Measurements from ENCODE around the gene SLC7A14. TPM values are rescaled to one million over a fixed set of nuclear protein-coding genes. Genes with fewer than 3 reads are reported as not detected.
A peak's percentile ranks its signal among the peaks of the same experiment; 100 is the strongest.

The SLC7A14 gene
- total RNA-seq, 1 experiment from 2014 or later = not detected

DNA sequence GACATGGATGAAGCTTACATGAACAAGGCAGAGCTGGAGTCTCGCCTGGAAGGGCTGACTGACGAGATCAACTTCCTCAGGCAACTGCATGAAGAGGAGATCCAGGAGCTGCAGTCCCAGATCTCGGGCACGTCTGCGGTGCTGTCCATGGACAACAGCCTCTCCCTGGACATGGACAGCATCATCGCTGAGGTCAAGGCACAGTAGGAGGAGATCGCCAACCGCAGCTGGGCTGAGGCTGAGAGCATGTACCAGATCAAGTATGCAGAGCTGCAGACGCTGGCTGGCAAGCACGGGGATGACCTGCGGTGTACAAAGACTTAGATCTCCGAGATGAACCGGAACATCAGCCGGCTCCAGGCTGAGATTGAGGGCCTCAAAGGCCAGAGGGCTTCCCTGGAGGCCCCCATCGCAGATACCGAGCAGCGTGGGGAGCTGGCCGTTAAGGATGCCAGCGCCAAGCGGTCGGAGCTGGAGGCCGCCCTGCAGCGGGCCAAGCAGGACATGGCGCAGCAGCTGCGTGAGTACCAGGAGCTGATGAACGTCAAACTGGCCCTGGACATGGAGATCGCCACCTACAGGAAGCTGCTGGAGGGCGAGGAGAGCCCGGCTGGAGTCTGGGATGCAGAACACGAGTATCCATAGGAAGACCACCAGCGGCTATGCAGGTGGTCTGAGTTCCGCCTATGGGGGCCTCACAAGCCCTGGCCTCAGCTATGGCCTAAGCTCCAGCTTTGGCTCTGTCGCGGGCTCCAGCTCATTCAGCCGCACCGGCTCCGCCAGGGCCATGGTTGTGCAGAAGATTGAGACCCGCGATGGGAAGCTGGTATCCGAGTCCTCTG is 89.6 kb downstream of the SLC7A14 start:
- H3K27me3 ChIP-seq (ENCODE audit: low read length) = no peaks in the 10 kb centered on the region
- no peak overlapping the region for H3K27ac ChIP-seq (ENCODE audit: low read length)
- no peak overlapping the region for H2AFZ ChIP-seq (ENCODE audit: low read length)
- H4K20me1 ChIP-seq (ENCODE audit: insufficient read depth, low read depth, low read length) = no peaks in the 10 kb centered on the region
- H3K4me1 ChIP-seq (ENCODE audit: low read length) = peaks cover 4% of the 10 kb centered on the region
- DNase-seq = no peak
- no peak overlapping the region for H3K4me2 ChIP-seq (ENCODE audit: low read depth, low read length, poor library complexity, severe bottlenecking)
- no peaks in the 10 kb centered on the region for H3K36me3 ChIP-seq (ENCODE audit: insufficient read depth, low read length)
- no peaks in the 10 kb centered on the region for H3K9me2 ChIP-seq (replicated peaks; ENCODE audit: insufficient read depth, low read length)
- H3K9me3 ChIP-seq (ENCODE audit: low read length) = no peaks in the 10 kb centered on the region
- H3K4me3 ChIP-seq (ENCODE audit: low read length) = no peak overlapping the region
- H3K79me2 ChIP-seq (ENCODE audit: low read length) = no peaks in the 10 kb centered on the region
- H3K9ac ChIP-seq (ENCODE audit: low read length) = no peak overlapping the region

DNA sequence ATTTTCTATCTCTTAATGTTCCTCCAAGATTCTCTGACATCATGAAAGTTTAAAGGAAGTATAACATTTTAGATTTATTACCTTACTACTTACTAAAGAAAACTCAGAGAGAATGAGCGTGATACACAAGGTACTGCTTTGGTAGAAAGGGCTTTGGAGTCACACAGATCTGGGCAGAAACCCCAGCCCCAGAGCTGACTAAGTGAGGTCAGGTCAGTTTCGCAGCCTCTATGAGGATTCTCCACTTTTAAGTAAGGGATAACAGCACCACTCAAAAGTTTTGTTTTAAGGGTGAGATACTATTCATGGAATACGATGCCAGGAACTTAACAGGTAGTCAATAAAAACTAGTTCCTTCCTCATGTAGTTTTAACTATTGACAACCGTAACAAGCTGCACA is 91.1 kb downstream of the SLC7A14 start:
- no peak overlapping the region for H2AFZ ChIP-seq (ENCODE audit: low read length)
- H3K4me2 ChIP-seq (ENCODE audit: low read depth, low read length, poor library complexity, severe bottlenecking) = no peak overlapping the region
- no peaks in the 10 kb centered on the region for H3K27me3 ChIP-seq (ENCODE audit: low read length)
- H3K36me3 ChIP-seq (ENCODE audit: insufficient read depth, low read length) = no peaks in the 10 kb centered on the region
- H4K20me1 ChIP-seq (ENCODE audit: insufficient read depth, low read depth, low read length) = no peaks in the 10 kb centered on the region
- H3K4me3 ChIP-seq (ENCODE audit: low read length) = no peak overlapping the region
- no peak for DNase-seq
- no peaks in the 10 kb centered on the region for H3K79me2 ChIP-seq (ENCODE audit: low read length)
- no peak overlapping the region for H3K27ac ChIP-seq (ENCODE audit: low read length)
- H3K9me3 ChIP-seq (ENCODE audit: low read length) = no peaks in the 10 kb centered on the region
- no peaks in the 10 kb centered on the region for H3K9me2 ChIP-seq (replicated peaks; ENCODE audit: insufficient read depth, low read length)
- H3K4me1 ChIP-seq (ENCODE audit: low read length) = peaks cover 8% of the 10 kb centered on the region
- no peak overlapping the region for H3K9ac ChIP-seq (ENCODE audit: low read length)

DNA sequence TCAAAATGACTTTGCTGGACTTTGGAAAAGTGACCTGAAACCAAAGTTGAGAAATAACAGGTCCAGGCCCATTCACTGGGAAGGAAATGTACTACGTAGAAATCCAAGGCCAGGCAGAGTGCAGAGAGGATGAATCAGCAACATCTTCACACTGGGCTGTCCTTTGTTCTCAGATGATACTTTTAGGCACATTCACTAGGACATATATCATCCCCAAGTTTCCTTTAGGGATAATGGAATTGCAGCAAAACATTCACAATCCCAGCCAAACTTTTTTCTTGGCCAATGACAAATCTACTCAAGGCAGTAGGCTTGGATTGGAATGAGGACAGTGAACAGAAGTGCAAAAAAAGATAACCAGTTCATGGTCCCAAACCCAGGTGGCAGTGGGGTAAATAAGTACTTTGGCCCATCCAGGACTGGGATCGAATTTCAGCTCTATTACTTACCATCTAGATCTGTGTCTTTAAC is 92.1 kb downstream of the SLC7A14 start:
- H3K79me2 ChIP-seq (ENCODE audit: low read length) = no peaks in the 10 kb centered on the region
- H3K27ac ChIP-seq (ENCODE audit: low read length) = no peak overlapping the region
- no peaks in the 10 kb centered on the region for H3K9me3 ChIP-seq (ENCODE audit: low read length)
- no peaks in the 10 kb centered on the region for H3K9me2 ChIP-seq (replicated peaks; ENCODE audit: insufficient read depth, low read length)
- DNase-seq = no peak
- H3K36me3 ChIP-seq (ENCODE audit: insufficient read depth, low read length) = no peaks in the 10 kb centered on the region
- H2AFZ ChIP-seq (ENCODE audit: low read length) = no peak overlapping the region
- peaks cover 8% of the 10 kb centered on the region for H3K4me1 ChIP-seq (ENCODE audit: low read length)
- no peaks in the 10 kb centered on the region for H3K27me3 ChIP-seq (ENCODE audit: low read length)
- H3K9ac ChIP-seq (ENCODE audit: low read length) = no peak overlapping the region
- no peaks in the 10 kb centered on the region for H4K20me1 ChIP-seq (ENCODE audit: insufficient read depth, low read depth, low read length)
- H3K4me3 ChIP-seq (ENCODE audit: low read length) = no peak overlapping the region
- H3K4me2 ChIP-seq (ENCODE audit: low read depth, low read length, poor library complexity, severe bottlenecking) = no peak overlapping the region

DNA sequence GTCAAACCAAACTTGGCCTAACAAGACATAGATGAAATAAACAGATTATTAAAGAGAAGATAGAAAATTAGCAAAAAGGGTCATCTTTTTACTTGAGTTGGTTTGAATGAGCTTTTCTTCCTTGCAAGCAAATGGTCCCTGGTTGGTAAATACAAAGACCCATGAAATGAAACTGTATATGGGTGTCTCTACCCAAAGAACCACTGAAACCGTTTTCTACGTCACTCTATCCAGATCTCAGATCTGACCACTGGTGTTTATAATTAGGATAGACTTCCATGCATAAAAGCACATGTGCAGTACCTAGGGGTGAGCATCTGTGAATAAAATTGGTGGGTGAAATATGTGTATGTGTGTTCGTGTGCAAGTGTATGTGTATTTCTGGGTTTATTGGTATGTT is 94.0 kb downstream of the SLC7A14 start:
- no peak overlapping the region for H2AFZ ChIP-seq (ENCODE audit: low read length)
- H4K20me1 ChIP-seq (ENCODE audit: insufficient read depth, low read depth, low read length) = no peaks in the 10 kb centered on the region
- DNase-seq = no peak
- no peaks in the 10 kb centered on the region for H3K9me2 ChIP-seq (replicated peaks; ENCODE audit: insufficient read depth, low read length)
- H3K9ac ChIP-seq (ENCODE audit: low read length) = no peak overlapping the region
- no peaks in the 10 kb centered on the region for H3K79me2 ChIP-seq (ENCODE audit: low read length)
- no peaks in the 10 kb centered on the region for H3K36me3 ChIP-seq (ENCODE audit: insufficient read depth, low read length)
- no peak overlapping the region for H3K27ac ChIP-seq (ENCODE audit: low read length)
- H3K27me3 ChIP-seq (ENCODE audit: low read length) = no peaks in the 10 kb centered on the region
- peaks cover 8% of the 10 kb centered on the region for H3K4me1 ChIP-seq (ENCODE audit: low read length)
- H3K9me3 ChIP-seq (ENCODE audit: low read length) = no peaks in the 10 kb centered on the region
- no peak overlapping the region for H3K4me3 ChIP-seq (ENCODE audit: low read length)
- no peak overlapping the region for H3K4me2 ChIP-seq (ENCODE audit: low read depth, low read length, poor library complexity, severe bottlenecking)

DNA sequence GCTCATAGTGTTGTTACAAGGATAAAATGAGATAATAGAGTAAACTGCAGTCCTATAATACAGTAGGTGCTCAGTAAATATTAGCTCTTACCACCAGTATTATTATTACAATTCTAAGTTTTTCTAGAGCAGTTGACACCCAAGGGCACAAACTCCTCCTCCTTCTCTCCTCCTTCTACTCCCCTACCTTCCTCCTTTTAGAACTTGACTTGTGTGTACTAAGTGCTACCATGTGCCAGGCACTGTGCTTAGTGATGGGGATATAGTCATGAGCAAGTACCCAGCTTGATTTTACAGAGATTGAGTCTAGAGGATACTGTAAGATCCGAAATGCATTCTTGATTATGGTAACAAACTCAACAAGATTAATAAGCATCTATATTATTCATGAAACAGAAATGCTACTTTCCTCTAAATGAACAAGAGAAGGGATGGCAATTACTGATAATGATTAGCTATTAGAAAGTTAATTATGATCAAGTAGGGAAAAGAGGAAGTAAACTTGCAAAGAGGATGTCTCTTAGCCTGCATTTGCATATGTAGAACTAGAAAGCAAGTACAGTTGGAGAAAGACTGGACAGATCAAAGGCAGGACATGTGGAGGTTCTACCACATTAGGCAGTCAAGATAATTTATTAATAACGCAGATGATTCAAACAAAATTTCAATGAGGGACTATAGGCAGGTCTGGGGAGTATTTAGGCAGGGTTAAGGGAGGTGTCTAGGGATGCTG is 94.9 kb downstream of the SLC7A14 start:
- H4K20me1 ChIP-seq (ENCODE audit: insufficient read depth, low read depth, low read length) = no peaks in the 10 kb centered on the region
- no peaks in the 10 kb centered on the region for H3K9me2 ChIP-seq (replicated peaks; ENCODE audit: insufficient read depth, low read length)
- H3K79me2 ChIP-seq (ENCODE audit: low read length) = no peaks in the 10 kb centered on the region
- H3K4me1 ChIP-seq (ENCODE audit: low read length) = peaks cover 8% of the 10 kb centered on the region
- H3K27me3 ChIP-seq (ENCODE audit: low read length) = no peaks in the 10 kb centered on the region
- no peaks in the 10 kb centered on the region for H3K9me3 ChIP-seq (ENCODE audit: low read length)
- no peak overlapping the region for H3K4me2 ChIP-seq (ENCODE audit: low read depth, low read length, poor library complexity, severe bottlenecking)
- no peak overlapping the region for H2AFZ ChIP-seq (ENCODE audit: low read length)
- no peak overlapping the region for H3K27ac ChIP-seq (ENCODE audit: low read length)
- peak; percentile 52 for DNase-seq
- no peaks in the 10 kb centered on the region for H3K36me3 ChIP-seq (ENCODE audit: insufficient read depth, low read length)
- H3K9ac ChIP-seq (ENCODE audit: low read length) = no peak overlapping the region
- no peak overlapping the region for H3K4me3 ChIP-seq (ENCODE audit: low read length)

DNA sequence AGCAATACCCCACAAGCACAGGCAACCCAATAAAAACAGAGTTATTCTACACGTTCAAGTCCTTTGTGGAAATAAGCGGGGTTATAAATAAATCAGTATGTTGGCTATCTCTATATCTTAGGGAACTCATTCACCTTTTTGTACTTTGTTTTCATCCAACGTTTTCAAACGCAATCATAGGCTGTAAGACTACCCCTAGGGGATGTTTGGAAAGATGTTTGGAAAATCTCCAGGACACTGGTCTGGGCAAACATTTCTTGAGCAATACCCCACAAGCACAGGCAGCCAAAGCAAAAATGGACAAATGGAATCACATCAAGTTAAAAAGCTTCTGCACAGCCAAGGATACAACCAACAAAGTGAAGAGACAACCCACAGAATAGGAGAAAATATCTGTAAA is 97.1 kb downstream of the SLC7A14 start:
- no peaks in the 10 kb centered on the region for H3K27me3 ChIP-seq (ENCODE audit: low read length)
- H3K4me2 ChIP-seq (ENCODE audit: low read depth, low read length, poor library complexity, severe bottlenecking) = no peak overlapping the region
- H3K9me2 ChIP-seq (replicated peaks; ENCODE audit: insufficient read depth, low read length) = no peaks in the 10 kb centered on the region
- no peak overlapping the region for H3K4me3 ChIP-seq (ENCODE audit: low read length)
- H3K9me3 ChIP-seq (ENCODE audit: low read length) = no peaks in the 10 kb centered on the region
- H3K27ac ChIP-seq (ENCODE audit: low read length) = no peak overlapping the region
- H3K9ac ChIP-seq (ENCODE audit: low read length) = no peak overlapping the region
- no peaks in the 10 kb centered on the region for H3K36me3 ChIP-seq (ENCODE audit: insufficient read depth, low read length)
- H2AFZ ChIP-seq (ENCODE audit: low read length) = no peak overlapping the region
- peaks cover 8% of the 10 kb centered on the region for H3K4me1 ChIP-seq (ENCODE audit: low read length)
- H4K20me1 ChIP-seq (ENCODE audit: insufficient read depth, low read depth, low read length) = no peaks in the 10 kb centered on the region
- DNase-seq = no peak
- H3K79me2 ChIP-seq (ENCODE audit: low read length) = no peaks in the 10 kb centered on the region

DNA sequence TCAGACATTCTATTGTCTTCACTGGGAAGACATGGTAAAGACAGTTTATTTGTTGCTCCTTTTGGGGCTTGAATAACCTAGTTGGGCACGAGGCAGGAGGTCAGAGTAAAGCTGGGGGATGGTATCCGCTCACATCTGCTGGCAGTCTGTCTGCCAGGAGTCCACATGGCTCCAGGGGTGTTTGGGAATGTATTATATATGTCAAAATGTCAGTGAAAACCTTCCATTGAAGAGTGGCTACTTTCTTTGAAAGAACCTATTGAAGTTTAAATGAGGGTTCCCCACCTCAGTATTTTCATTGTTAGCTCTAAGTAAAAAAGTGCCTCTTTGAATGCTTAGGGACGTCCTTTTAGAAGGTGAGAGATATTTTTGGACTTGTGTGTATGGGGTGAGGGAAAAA is 98.8 kb downstream of the SLC7A14 start:
- no peak for DNase-seq

DNA sequence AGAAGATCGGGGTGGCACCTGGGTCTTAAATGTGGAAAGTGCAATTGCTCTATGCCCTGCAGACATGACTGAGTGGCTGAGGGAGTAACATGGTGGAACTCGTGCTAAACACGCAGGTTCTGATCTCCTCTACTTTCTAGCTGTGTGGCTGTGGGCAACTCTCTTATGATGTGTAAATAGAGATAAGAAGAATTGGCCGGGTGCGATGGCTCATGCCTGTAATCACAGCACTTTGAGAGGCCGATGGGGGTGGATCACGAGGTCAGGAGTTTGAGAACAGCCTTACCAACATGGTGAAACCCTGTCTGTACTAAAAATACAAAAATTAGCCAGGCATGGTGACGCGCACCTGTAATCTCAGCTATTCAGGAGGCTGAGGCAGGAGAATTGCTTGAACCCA is 99.5 kb downstream of the SLC7A14 start:
- H3K4me1 ChIP-seq (ENCODE audit: low read length) = peaks cover 6% of the 10 kb centered on the region
- H2AFZ ChIP-seq (ENCODE audit: low read length) = no peak overlapping the region
- no peaks in the 10 kb centered on the region for H4K20me1 ChIP-seq (ENCODE audit: insufficient read depth, low read depth, low read length)
- no peaks in the 10 kb centered on the region for H3K9me2 ChIP-seq (replicated peaks; ENCODE audit: insufficient read depth, low read length)
- no peak overlapping the region for H3K27ac ChIP-seq (ENCODE audit: low read length)
- H3K9ac ChIP-seq (ENCODE audit: low read length) = no peak overlapping the region
- H3K4me2 ChIP-seq (ENCODE audit: low read depth, low read length, poor library complexity, severe bottlenecking) = no peak overlapping the region
- no peaks in the 10 kb centered on the region for H3K9me3 ChIP-seq (ENCODE audit: low read length)
- H3K79me2 ChIP-seq (ENCODE audit: low read length) = no peaks in the 10 kb centered on the region
- no peaks in the 10 kb centered on the region for H3K27me3 ChIP-seq (ENCODE audit: low read length)
- no peaks in the 10 kb centered on the region for H3K36me3 ChIP-seq (ENCODE audit: insufficient read depth, low read length)
- DNase-seq = no peak
- no peak overlapping the region for H3K4me3 ChIP-seq (ENCODE audit: low read length)

More for the DNA sequence above, 98.8 kb downstream of the SLC7A14 start:
- no peaks in the 10 kb centered on the region for H3K27me3 ChIP-seq (ENCODE audit: low read length)
- H3K4me1 ChIP-seq (ENCODE audit: low read length) = peaks cover 8% of the 10 kb centered on the region
- no peak overlapping the region for H2AFZ ChIP-seq (ENCODE audit: low read length)
- H3K4me2 ChIP-seq (ENCODE audit: low read depth, low read length, poor library complexity, severe bottlenecking) = no peak overlapping the region
- no peak overlapping the region for H3K4me3 ChIP-seq (ENCODE audit: low read length)
- H3K27ac ChIP-seq (ENCODE audit: low read length) = no peak overlapping the region
- no peaks in the 10 kb centered on the region for H4K20me1 ChIP-seq (ENCODE audit: insufficient read depth, low read depth, low read length)
- no peaks in the 10 kb centered on the region for H3K9me3 ChIP-seq (ENCODE audit: low read length)
- no peak overlapping the region for H3K9ac ChIP-seq (ENCODE audit: low read length)
- no peaks in the 10 kb centered on the region for H3K79me2 ChIP-seq (ENCODE audit: low read length)
- H3K36me3 ChIP-seq (ENCODE audit: insufficient read depth, low read length) = no peaks in the 10 kb centered on the region
- no peaks in the 10 kb centered on the region for H3K9me2 ChIP-seq (replicated peaks; ENCODE audit: insufficient read depth, low read length)

Data from Karpas-422 (cell line).